ENCODE data around the gene GCNT1. TPM values are rescaled to one million over a fixed set of nuclear protein-coding genes. Genes with fewer than 3 reads are reported as not detected.

The GCNT1 gene
- total RNA-seq, result 9.1 and 12.0 TPM in 2 replicates
- 51.8 TPM for total RNA-seq (2013)
- 31.0 and 32.0 TPM in 2 replicates for polyA plus RNA-seq
- 39.4 and 45.8 TPM in 2 replicates for polyA minus RNA-seq

DNA sequence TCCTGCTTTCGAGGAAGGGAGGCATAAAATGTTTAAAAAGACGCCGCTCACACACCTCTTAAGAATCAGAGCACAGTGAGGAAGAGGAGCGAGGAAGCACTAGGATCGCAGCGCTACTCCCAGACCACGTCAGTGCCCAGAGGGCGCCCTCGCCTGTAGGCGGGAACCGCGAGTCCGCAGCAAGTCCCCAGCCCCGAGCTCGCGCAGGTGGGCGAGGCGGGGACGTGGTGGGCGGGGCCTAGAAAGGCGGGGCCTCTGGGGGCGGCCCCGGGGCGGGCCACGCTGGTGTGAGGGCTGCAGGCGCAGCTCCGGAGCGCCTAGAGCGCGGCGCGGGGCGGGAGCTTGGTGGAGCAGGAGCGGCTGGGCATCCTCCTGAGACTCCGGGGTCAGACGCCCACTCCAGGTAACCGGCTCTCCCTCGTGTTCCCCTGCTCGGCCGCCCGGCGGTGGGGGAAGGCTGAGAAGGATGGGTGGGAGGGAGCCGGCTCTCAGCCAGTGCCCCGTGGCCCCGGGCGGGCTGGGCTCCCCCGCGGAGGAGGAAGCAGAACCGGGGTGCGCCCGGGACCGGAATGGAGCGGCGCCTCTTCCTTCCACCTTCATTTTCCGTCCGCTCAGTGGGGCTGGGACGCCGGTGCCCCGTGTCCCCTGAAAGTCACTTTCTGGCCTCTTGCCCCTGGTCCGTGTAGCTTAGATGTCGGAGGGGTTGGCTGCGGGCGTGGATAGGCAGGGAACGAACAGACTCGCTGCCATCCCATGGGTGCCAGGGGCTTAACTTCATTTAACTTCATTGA lies at the start of gene GCNT1:
TSS of gene GCNT1 (plus strand) at position 280 of the 791 bp plus-strand sequence. CDS start 43,200 bp downstream, outside the sequence.
- Mint-ChIP-seq H3K4me3 (peak within 1 kb of the TSS; percentile 90), H3K9me3 (ENCODE audit: insufficient read depth) (no peaks in the 10 kb centered on the region), H3K4me1 (peaks cover 51% of the 10 kb centered on the region), H3K27me3 (peaks cover 7% of the 10 kb centered on the region), H3K27ac (peak within 1 kb of the TSS; percentile 71)
- Histone ChIP-seq H4K20me1 (ENCODE audit: control insufficient read depth, insufficient read depth, low read length, poor library complexity, severe bottlenecking) (peaks cover 34% of the 10 kb centered on the region), H3K4me3 (ENCODE audit: control extremely low read depth in 1 of 5, extremely low read depth in 1 of 5, insufficient read depth in 1 of 5, low read depth in 2 of 5, low read length in 4 of 5) (peak within 1 kb of the TSS; percentile 73 to 98 (median 93)), H3K9ac (ENCODE audit: low read length) (peak within 1 kb of the TSS; percentile 84), H3K27me3 (replicated peaks in 1 of 4; ENCODE audit: control extremely low read depth in 1 of 4, control insufficient read depth in 3 of 4, insufficient read depth in 4 of 4, low read length in 3 of 4) (no peaks in the 10 kb centered on the region), H3K36me3 (replicated peaks in 1 of 2; ENCODE audit: control extremely low read depth in 1 of 2, control insufficient read depth in 1 of 2, extremely low read depth in 1 of 2, insufficient read depth in 2 of 2, low read length in 1 of 2) (no peaks in the 10 kb centered on the region), H3K4me1 (ENCODE audit: control insufficient read depth in 2 of 2, insufficient read depth in 2 of 2, low read length in 2 of 2) (peaks cover 51 to 54% of the 10 kb centered on the region in 2 donors), H2AFZ (ENCODE audit: insufficient read depth, low read depth, low read length, poor library complexity, severe bottlenecking) (peak within 1 kb of the TSS; percentile 85), H3K27ac (ENCODE audit: low read length in 2 of 2) (peak within 1 kb of the TSS; percentile 52 to 65), H3K79me2 (ENCODE audit: control insufficient read depth, insufficient read depth, low read length) (peaks cover 50% of the 10 kb centered on the region), H3K9me3 (ENCODE audit: control extremely low read depth in 1 of 3, control insufficient read depth in 2 of 3, insufficient read depth in 1 of 3, low read length in 2 of 3) (peaks cover 0 to 4% (median 0%) of the 10 kb centered on the region in 3 donors), H3K4me2 (replicated peaks; ENCODE audit: low read depth, low read length, poor library complexity, severe bottlenecking) (peak within 1 kb of the TSS; percentile 91)
- no peak for TF ChIP-seq EZH2 (IDR thresholded peaks at IDR 0.05; ENCODE audit: borderline replicate concordance, insufficient read depth, low read depth, low read length, poor library complexity, severe bottlenecking)
- TF ChIP-seq, protein P1, sequence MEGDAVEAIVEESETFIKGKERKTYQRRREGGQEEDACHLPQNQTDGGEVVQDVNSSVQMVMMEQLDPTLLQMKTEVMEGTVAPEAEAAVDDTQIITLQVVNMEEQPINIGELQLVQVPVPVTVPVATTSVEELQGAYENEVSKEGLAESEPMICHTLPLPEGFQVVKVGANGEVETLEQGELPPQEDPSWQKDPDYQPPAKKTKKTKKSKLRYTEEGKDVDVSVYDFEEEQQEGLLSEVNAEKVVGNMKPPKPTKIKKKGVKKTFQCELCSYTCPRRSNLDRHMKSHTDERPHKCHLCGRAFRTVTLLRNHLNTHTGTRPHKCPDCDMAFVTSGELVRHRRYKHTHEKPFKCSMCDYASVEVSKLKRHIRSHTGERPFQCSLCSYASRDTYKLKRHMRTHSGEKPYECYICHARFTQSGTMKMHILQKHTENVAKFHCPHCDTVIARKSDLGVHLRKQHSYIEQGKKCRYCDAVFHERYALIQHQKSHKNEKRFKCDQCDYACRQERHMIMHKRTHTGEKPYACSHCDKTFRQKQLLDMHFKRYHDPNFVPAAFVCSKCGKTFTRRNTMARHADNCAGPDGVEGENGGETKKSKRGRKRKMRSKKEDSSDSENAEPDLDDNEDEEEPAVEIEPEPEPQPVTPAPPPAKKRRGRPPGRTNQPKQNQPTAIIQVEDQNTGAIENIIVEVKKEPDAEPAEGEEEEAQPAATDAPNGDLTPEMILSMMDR (IDR thresholded peaks at IDR 0.05), result peak; percentile 52
- ATAC-seq (ENCODE audit: low read depth) (peak; percentile 93), DNase-seq (peak; percentile 95)
- CTCF ChIA-PET, result interaction anchor here (0.8 to 8.4 kb wide), 14 partner anchors 8 to 248 kb away, joined by 3 to 88 read pairs (median 6); partner anchors contain the start of gene RFK
- WGBS (ENCODE audit: insufficient coverage), result under 1% methylated on average over 60 of the region's 65 CpGs
- intact Hi-C loops (cut with micrococcal nuclease), result loop anchor here (1.0 to 5.0 kb wide), 6 partner anchors 12 to 718 kb away; partner anchors contain the start of genes RFK and VPS13A
- POLR2A ChIA-PET, result no interaction called here

DNA sequence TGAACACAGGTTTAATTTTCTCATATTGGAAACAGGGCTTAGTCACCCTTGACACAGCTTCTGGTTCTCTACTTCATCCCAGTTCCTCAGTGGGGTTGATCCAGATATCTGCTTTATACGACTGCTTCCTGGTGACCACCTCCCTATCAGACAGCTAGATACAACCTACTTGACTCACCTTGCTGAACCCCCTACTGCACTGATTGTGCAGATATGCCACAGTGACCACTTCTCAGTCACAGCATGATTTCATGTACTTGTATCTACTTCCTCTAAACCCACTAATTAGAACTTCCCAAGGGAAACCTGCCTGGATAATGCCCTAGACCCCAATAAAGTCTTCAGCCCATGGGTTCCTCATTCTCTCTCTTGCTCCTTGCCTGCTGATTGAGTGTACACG lies 46.3 kb upstream of the GCNT1 start:
- no peak overlapping the region for H3K9ac ChIP-seq (ENCODE audit: low read length)
- Mint-ChIP-seq H3K4me1 (peaks cover 9% of the 10 kb centered on the region), H3K27ac (no peak overlapping the region), H3K4me3 (no peak overlapping the region), H3K27me3 (no peaks in the 10 kb centered on the region), H3K9me3 (ENCODE audit: insufficient read depth) (peaks cover 8% of the 10 kb centered on the region)
- WGBS (ENCODE audit: insufficient coverage), result 83% methylated on average over 1 of the region's 2 CpGs
- H3K4me3 ChIP-seq (ENCODE audit: control extremely low read depth in 1 of 5, extremely low read depth in 1 of 5, insufficient read depth in 1 of 5, low read depth in 2 of 5, low read length in 4 of 5), result no peak overlapping the region
- no peaks in the 10 kb centered on the region for H3K27me3 ChIP-seq (replicated peaks in 1 of 4; ENCODE audit: control extremely low read depth in 1 of 4, control insufficient read depth in 3 of 4, insufficient read depth in 4 of 4, low read length in 3 of 4)
- no peak overlapping the region for H3K4me2 ChIP-seq (replicated peaks; ENCODE audit: low read depth, low read length, poor library complexity, severe bottlenecking)
- H4K20me1 ChIP-seq (ENCODE audit: control insufficient read depth, insufficient read depth, low read length, poor library complexity, severe bottlenecking), result no peaks in the 10 kb centered on the region
- ChIA-PET CTCF (no interaction called here), POLR2A (no interaction called here)
- DNase-seq, result no peak
- no peak overlapping the region for H3K27ac ChIP-seq (ENCODE audit: low read length in 2 of 2)
- intact Hi-C loops (cut with micrococcal nuclease), result no loop called here
- no peak overlapping the region for H2AFZ ChIP-seq (ENCODE audit: insufficient read depth, low read depth, low read length, poor library complexity, severe bottlenecking)
- no peaks in the 10 kb centered on the region for H3K79me2 ChIP-seq (ENCODE audit: control insufficient read depth, insufficient read depth, low read length)
- peaks cover 0 to 7% (median 3%) of the 10 kb centered on the region in 3 donors for H3K9me3 ChIP-seq (ENCODE audit: control extremely low read depth in 1 of 3, control insufficient read depth in 2 of 3, insufficient read depth in 1 of 3, low read length in 2 of 3)
- no peaks in the 10 kb centered on the region for H3K36me3 ChIP-seq (replicated peaks in 1 of 2; ENCODE audit: control extremely low read depth in 1 of 2, control insufficient read depth in 1 of 2, extremely low read depth in 1 of 2, insufficient read depth in 2 of 2, low read length in 1 of 2)
- no peaks in the 10 kb centered on the region for H3K4me1 ChIP-seq (ENCODE audit: control insufficient read depth in 2 of 2, insufficient read depth in 2 of 2, low read length in 2 of 2)
- TF ChIP-seq, protein P1 (IDR thresholded peaks at IDR 0.05), result no peak
- TF ChIP-seq EZH2 (IDR thresholded peaks at IDR 0.05; ENCODE audit: borderline replicate concordance, insufficient read depth, low read depth, low read length, poor library complexity, severe bottlenecking), result no peak
- no peak for ATAC-seq (ENCODE audit: low read depth)
